ENCODE results near the gene FLACC1.

Gene FLACC1, protein sequence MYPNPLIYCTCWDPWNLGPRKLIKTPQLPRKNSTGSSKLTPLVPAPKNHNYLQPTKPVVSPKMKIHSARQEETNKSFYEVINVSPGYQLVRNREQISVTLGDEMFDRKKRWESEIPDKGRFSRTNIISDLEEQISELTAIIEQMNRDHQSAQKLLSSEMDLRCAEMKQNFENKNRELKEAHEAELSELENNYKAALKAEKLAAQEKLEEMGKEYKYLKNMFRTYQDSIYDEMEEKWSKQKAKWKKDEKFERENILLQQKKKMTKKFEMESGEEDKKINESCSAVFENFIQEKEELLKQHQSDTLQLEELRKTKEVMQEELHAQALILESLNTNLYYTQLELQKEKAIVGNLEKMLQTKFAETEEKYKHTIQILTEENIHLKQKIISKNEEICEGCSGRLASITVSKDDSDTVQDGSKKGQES

DNA sequence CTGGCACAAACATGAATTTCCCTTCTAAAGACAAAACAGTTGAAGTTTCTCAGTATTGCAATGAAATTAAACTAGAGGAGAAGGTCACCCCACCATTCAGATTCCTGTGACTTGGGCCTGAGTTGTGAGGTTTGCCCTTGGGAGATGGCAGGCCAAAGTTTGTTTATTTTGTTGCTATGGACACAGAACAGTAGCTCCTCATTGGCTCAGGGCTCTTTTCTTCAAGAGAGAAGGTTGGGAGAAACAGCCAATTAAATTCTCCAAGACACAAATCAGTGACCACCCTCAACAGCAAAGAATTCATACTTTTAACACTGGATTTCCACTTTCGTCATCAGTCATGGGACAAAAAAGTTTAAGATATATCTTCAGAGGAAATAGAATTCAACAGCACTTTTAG is at the start of gene FLACC1:
Gene FLACC1 (minus strand): TSS at position 125 of the 400 bp plus-strand sequence. CDS start 5,941 bp downstream, outside the sequence.
- Histone ChIP-seq H3K36me3 (0 out of 2 replicates have a peak, but pooled peaks cover 7% of the 10 kb centered on the region), H3K27me3 (no peaks in the 10 kb centered on the region), H3K4me3 (no peak within 1 kb of the TSS), H3K4me1 (no peaks in the 10 kb centered on the region), H4K20me1 (no peaks in the 10 kb centered on the region), H3K4me2 (no peak within 1 kb of the TSS), H3K27ac (no peak within 1 kb of the TSS), H3K9ac (no peak within 1 kb of the TSS), H3K9me3 (peaks cover under 1% of the 10 kb centered on the region; the same call in 1 of the 2 replicates)
- TF ChIP-seq Cebpa-rat (IDR thresholded peaks at IDR 0.05), result no peak

DNA sequence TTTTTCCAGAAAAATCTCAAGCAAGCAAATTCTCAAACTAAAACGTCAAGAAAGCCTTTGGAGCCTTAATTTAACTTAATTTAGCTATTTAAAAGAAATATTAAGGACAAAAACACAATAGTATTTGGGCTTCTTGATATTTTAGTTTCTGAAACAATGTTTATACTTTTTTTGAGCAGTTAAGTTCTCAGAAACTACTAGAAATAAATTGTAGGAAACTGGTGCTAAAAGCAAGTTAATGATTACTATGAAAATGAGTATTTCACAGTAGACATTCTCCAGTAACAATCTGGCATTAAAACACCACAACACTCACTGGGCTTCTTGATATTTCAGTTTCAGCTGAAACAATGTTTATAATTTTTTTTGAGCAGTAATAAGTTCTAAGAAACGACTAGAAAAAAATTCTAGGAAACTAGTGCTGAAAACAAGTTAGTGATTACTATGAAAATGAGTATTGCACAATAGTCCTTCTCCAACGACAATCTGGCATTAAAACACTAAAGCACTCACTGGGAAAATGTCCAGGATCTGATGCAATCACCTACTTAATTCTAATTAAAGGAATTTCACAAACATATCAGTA is 49.0 kb upstream of the FLACC1 start:
- Histone ChIP-seq H3K27me3 (no peaks in the 10 kb centered on the region), H3K36me3 (peaks cover 17% of the 10 kb centered on the region), H3K4me2 (no peak overlapping the region), H3K4me1 (peaks cover 2% of the 10 kb centered on the region), H3K9me3 (peaks cover 14% of the 10 kb centered on the region; the same call in 1 of the 2 replicates), H3K9ac (no peak overlapping the region), H3K4me3 (no peak overlapping the region), H3K27ac (no peak overlapping the region), H4K20me1 (no peaks in the 10 kb centered on the region)
- peak; percentile 69; the same call in 1 of the 2 replicates for TF ChIP-seq Cebpa-rat (IDR thresholded peaks at IDR 0.05)

DNA sequence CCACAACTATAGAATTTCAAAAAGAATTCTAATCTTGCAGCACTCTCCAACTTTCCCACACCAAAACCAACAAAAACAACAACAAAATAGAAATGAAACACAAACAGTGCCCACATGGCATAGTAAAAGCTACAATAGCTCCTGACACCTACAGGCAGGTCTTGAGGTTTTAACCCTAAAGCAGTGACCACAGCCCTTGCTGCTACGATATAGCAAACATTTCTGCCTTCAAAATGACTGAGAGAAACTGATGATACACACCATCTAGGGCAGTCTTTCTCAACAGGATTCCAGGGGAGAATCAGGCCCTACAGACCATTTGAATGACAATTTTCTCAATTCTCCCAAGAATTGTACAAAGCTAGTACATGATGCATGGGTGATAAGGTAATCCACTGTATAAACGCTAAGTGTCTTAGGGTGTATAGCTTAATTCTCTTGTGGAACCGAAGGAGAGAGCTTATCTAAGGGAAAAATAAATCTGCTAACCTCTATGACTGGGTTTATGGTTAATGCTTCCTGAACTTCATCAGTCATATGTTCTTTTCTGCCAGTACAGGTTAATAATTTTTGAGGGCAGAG is 47.6 kb upstream of the FLACC1 start:
- TF ChIP-seq Cebpa-rat (IDR thresholded peaks at IDR 0.05), result no peak
- Histone ChIP-seq H3K9ac (no peak overlapping the region), H4K20me1 (no peaks in the 10 kb centered on the region), H3K9me3 (peaks cover under 1% of the 10 kb centered on the region; the same call in 1 of the 2 replicates), H3K4me2 (no peak overlapping the region), H3K4me1 (no peaks in the 10 kb centered on the region), H3K36me3 (0 out of 2 replicates have a peak, but pooled peaks cover 9% of the 10 kb centered on the region), H3K27ac (no peak overlapping the region), H3K27me3 (no peaks in the 10 kb centered on the region), H3K4me3 (no peak overlapping the region)

DNA sequence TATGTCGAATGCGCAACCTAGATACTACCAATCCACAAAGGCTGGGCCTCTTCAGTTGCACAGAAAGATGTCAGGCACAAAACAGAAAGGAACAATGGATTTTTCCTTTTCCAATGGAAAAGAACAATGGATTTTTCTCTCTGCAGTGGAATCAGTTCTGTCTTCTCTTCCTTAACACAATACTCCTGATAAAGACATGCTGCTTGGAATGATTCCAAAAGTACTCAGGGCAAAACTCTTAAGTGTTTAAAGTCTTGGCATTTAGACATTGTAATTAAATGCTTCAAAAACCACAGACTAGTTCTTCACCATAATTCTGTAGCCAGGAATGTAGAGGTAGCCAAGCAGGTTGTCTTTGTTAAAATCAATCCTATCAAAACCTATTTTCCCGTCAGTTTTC is 46.7 kb upstream of the FLACC1 start:
- Histone ChIP-seq H3K9me3 (no peaks in the 10 kb centered on the region), H4K20me1 (no peaks in the 10 kb centered on the region), H3K36me3 (peaks cover 11% of the 10 kb centered on the region; the same call in 1 of the 2 replicates), H3K27ac (no peak overlapping the region), H3K4me2 (no peak overlapping the region), H3K9ac (no peak overlapping the region), H3K4me1 (no peaks in the 10 kb centered on the region), H3K4me3 (no peak overlapping the region), H3K27me3 (no peaks in the 10 kb centered on the region)
- TF ChIP-seq Cebpa-rat (IDR thresholded peaks at IDR 0.05), result no peak

DNA sequence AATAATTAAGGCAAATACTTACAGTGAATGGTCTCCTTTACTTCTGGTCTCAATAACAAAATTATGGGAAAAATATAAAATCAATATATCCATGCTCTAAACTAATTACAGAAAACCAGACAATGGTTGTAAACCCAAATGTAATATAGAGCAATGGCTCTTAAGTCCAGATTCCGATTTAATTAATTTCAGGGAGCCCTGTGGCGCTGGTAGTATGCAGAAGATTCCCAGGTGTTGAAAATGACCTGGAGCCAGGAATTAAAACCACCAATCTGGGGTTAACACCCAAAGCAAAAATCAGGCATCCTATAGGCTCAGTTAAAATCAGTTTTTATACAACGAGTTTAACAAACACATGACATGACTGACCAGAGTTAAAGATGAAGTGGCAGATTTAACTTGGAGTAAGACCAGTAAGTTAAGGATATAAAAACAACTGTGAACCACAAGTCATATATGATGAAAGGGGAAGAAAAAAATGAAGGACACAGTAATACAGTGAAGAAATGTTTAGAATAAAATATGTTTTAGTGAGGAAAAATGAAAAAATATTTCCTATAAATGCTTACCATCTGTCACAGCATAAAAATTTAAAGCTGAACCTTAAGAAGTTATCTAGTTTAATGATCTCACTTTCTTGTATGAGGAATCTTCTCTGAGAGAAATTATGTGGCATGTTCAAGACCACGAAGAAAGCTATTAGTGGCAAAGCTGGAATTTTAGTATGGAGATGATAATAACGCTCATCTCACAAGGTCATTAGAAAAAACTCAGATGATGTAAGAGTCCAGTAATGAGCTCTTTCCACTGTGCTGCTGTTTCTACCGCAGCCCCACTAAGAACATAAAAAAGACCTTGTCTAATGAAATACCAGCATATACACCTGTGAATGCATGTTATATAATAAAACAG is 45.8 kb upstream of the FLACC1 start:
- no peak overlapping the region for H3K9ac ChIP-seq
- H3K9me3 ChIP-seq, result no peaks in the 10 kb centered on the region
- H3K4me2 ChIP-seq, result no peak overlapping the region
- no peaks in the 10 kb centered on the region for H4K20me1 ChIP-seq
- H3K4me3 ChIP-seq, result no peak overlapping the region
- no peaks in the 10 kb centered on the region for H3K4me1 ChIP-seq
- no peaks in the 10 kb centered on the region for H3K27me3 ChIP-seq
- H3K27ac ChIP-seq, result no peak overlapping the region
- no peak for TF ChIP-seq Cebpa-rat (IDR thresholded peaks at IDR 0.05)
- H3K36me3 ChIP-seq, result peaks cover 15% of the 10 kb centered on the region

DNA sequence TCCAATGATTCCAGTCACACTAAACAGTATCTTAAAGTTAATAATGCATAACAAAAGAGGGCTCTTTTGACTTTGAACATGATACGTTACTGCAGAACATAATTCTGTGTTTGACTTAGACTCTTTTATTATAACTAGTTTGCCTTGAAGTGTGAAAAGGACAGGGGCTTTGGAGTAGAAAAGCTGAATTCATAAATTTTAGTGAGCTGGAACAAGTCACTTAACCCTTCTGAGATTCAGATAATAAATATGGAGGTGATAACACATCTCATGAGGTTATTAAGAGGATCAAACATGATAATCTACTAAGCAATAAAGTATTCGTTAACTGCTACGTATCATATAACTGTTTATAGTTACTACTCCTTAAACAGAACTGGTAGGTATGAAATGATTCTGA is 44.7 kb upstream of the FLACC1 start:
- Histone ChIP-seq H3K9me3 (no peaks in the 10 kb centered on the region), H3K4me2 (no peak overlapping the region), H4K20me1 (no peaks in the 10 kb centered on the region), H3K4me1 (no peaks in the 10 kb centered on the region), H3K4me3 (no peak overlapping the region), H3K27ac (no peak overlapping the region), H3K36me3 (peaks cover 26% of the 10 kb centered on the region), H3K27me3 (no peaks in the 10 kb centered on the region), H3K9ac (no peak overlapping the region)
- no peak for TF ChIP-seq Cebpa-rat (IDR thresholded peaks at IDR 0.05)

DNA sequence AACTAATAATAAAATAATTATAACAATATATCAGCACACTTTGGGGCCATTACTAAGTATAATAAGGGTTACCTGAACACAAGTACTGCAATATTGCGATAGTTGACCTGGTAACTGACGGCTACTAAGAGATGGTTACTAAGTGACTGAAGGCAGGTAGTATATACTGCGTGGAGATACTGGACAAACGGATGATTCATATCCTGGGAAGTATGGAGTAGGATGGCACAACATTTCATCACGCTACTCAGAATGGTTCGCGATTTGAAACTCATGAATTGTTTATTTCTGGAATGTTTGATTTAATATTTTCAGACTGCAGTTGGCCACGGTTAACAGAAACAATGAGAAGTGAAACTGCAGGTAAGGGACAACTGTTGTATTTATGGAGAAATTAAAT is 39.5 kb upstream of the FLACC1 start:
- Histone ChIP-seq H3K9ac (no peak overlapping the region), H3K4me2 (no peak overlapping the region), H3K9me3 (no peaks in the 10 kb centered on the region), H3K27ac (no peak overlapping the region), H3K27me3 (no peaks in the 10 kb centered on the region), H3K4me3 (no peak overlapping the region), H3K4me1 (no peaks in the 10 kb centered on the region), H3K36me3 (peaks cover 72% of the 10 kb centered on the region), H4K20me1 (no peaks in the 10 kb centered on the region)
- TF ChIP-seq Cebpa-rat (IDR thresholded peaks at IDR 0.05), result no peak

DNA sequence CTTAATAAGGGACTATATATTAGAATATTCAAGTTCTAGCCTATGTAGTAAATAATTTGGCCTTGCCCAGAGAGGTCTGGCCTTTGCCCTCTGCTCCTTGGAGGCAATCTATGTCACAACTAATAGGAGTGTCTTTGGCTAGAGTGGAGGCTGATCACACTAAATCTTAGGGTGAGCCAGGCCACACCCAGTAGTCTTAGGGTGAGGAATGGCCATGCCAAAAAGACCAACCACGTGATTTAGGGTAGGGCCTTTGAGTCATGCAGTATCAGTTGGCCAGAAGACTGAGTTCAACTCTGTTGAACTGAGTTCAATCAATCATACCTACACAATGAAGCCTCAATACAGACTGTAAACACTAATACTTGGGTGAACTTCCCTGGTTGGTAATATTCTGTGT is 26.0 kb upstream of the FLACC1 start:
- no peaks in the 10 kb centered on the region for H3K27me3 ChIP-seq
- H3K9me3 ChIP-seq, result peaks cover 13% of the 10 kb centered on the region
- no peak overlapping the region for H3K9ac ChIP-seq
- H4K20me1 ChIP-seq, result no peaks in the 10 kb centered on the region
- H3K4me1 ChIP-seq, result no peaks in the 10 kb centered on the region
- peaks cover 53% of the 10 kb centered on the region for H3K36me3 ChIP-seq
- H3K27ac ChIP-seq, result no peak overlapping the region
- no peak overlapping the region for H3K4me2 ChIP-seq
- TF ChIP-seq Cebpa-rat (IDR thresholded peaks at IDR 0.05), result no peak
- H3K4me3 ChIP-seq, result no peak overlapping the region
